ENCODE results near the gene PLEKHH1. TPM values are rescaled to one million over a fixed set of nuclear protein-coding genes. Genes with fewer than 3 reads are reported as not detected.
"Not testable (repeated sequence)": the region's sequence is repeated elsewhere in the genome, so short reads cannot be mapped to it uniquely, and the experiment has no call there.

PLEKHH1 gene
- total RNA-seq, 4 donors from 2014 or later: 71.1 to 123 (median 79.7) TPM

DNA sequence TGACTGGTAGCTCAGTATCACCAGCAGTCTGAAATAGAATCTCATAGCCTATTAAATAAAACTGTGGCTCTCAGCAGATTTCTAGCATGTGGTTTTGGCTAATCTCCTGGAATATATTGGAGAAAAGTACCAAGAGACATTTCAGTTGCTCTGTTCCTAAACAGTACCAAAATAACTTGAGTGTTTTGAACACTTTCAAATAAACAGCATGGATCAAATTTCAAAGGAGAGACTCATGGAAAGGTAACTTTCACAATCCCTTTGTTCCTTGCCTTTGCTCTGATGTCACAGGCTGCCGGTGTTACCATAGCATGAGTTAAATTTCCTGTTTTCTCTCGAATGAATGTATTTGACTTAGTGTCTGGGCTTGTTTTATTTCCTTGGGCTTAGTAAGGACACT lies 90.0 kb downstream of the PLEKHH1 start:
- WGBS, 2 donors (ENCODE audit: low coverage in 1 of 2): 31 to 38% methylated on average over 2 of the region's 2 CpGs
- TF ChIP-seq EP300 (IDR thresholded peaks at IDR 0.05; ENCODE audit: low read depth): no peak
- TF ChIP-seq POLR2AphosphoS5 (IDR thresholded peaks at IDR 0.05): no peak
- no peak for TF ChIP-seq POLR2A (IDR thresholded peaks at IDR 0.05)
- TF ChIP-seq, protein P1, sequence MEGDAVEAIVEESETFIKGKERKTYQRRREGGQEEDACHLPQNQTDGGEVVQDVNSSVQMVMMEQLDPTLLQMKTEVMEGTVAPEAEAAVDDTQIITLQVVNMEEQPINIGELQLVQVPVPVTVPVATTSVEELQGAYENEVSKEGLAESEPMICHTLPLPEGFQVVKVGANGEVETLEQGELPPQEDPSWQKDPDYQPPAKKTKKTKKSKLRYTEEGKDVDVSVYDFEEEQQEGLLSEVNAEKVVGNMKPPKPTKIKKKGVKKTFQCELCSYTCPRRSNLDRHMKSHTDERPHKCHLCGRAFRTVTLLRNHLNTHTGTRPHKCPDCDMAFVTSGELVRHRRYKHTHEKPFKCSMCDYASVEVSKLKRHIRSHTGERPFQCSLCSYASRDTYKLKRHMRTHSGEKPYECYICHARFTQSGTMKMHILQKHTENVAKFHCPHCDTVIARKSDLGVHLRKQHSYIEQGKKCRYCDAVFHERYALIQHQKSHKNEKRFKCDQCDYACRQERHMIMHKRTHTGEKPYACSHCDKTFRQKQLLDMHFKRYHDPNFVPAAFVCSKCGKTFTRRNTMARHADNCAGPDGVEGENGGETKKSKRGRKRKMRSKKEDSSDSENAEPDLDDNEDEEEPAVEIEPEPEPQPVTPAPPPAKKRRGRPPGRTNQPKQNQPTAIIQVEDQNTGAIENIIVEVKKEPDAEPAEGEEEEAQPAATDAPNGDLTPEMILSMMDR (IDR thresholded peaks at IDR 0.05): no peak
- peaks cover 5 to 28% (median 18%) of the 10 kb centered on the region in 4 donors for H3K4me1 ChIP-seq
- peak overlapping the region; percentile 56 to 78 (median 66) for H3K27ac ChIP-seq
- in situ Hi-C loops (cut with MboI; ENCODE audit: low pct_ligation_motif_present in 1 of 4, low pct_unique_long_range_greater_than_20kb in 1 of 4, low sequenced_read_pairs in 3 of 4) (loop anchor here in 2 of 4 donors (10.0 to 25.0 kb wide), 2 partner anchors 52 to 89 kb away; partner anchors contain the start of genes RDH12 (in 1 of the 2) and VTI1B (in 1 of the 2)), intact Hi-C loops (cut with DNase I; ENCODE audit: low total_unique reads) (no loop called here)
- H3K4me3 ChIP-seq: no peak overlapping the region
- no peaks in the 10 kb centered on the region for H3K27me3 ChIP-seq
- no peaks in the 10 kb centered on the region for H3K9me3 ChIP-seq
- DNase-seq: no peak
- no peaks in the 10 kb centered on the region for H3K36me3 ChIP-seq

DNA sequence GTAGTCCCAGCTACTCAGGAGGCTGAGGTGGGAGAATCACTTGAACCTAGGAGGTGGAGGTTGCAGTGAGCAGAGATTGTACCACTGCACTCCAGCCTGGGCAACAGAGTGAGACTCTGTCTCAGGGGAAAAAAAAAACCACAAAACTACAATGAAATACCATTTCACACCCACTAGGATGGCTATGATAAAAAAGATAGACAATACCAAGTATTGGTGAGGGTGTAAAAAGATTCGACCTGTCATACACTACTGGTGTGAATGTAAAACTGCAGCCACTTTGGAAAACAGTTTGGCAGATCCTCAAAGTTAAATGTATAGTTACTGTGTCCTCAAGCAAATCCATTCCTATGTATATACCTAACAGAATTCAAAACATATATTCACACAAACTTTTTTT lies 93.0 kb downstream of the PLEKHH1 start:
- H3K27ac ChIP-seq; H3K36me3 ChIP-seq; H3K9me3 ChIP-seq; H3K4me3 ChIP-seq; intact Hi-C loops (cut with DNase I; ENCODE audit: low total_unique reads); DNase-seq; H3K27me3 ChIP-seq: not testable (repeated sequence)
- peaks cover 0 to 11% (median 4%) of the 10 kb centered on the region in 4 donors for H3K4me1 ChIP-seq
- 67 to 77% methylated on average over 1 of the region's 1 CpG for WGBS, 2 donors (ENCODE audit: low coverage in 1 of 2)
- in situ Hi-C loops (cut with MboI; ENCODE audit: low pct_ligation_motif_present in 1 of 4, low pct_unique_long_range_greater_than_20kb in 1 of 4, low sequenced_read_pairs in 3 of 4): loop anchor here in 1 of 4 donors (10.0 kb wide), 1 partner anchor 49 kb away; the partner anchor contains the start of gene VTI1B

DNA sequence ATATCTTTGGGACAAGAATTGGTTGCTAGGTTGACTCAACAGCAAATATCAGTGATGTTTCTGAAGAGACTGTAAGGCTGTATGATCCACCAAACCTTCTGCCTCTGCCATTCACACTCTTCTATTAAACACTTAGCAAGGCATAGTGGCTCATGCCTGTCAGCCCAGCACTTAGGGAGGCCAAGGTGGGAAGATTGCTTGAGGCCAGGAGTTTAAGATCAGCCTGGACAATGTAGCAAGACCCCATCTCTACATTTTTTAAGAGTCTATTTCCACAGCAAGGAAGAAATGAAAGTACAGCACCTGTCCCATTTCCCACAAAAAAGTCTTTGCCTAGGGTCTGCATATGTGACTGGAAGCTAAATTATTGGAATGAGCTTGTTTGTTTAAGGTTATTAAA lies 94.4 kb downstream of the PLEKHH1 start:
- Histone ChIP-seq H3K27me3 (no peaks in the 10 kb centered on the region), H3K4me3 (no peak overlapping the region), H3K4me1 (peaks cover 0 to 9% (median 4%) of the 10 kb centered on the region in 4 donors), H3K36me3 (no peaks in the 10 kb centered on the region), H3K27ac (no peak overlapping the region), H3K9me3 (no peaks in the 10 kb centered on the region)
- DNase-seq: no peak
- no peak for TF ChIP-seq EP300 (IDR thresholded peaks at IDR 0.05; ENCODE audit: low read depth)
- no peak for TF ChIP-seq POLR2A (IDR thresholded peaks at IDR 0.05)
- TF ChIP-seq POLR2AphosphoS5 (IDR thresholded peaks at IDR 0.05): no peak
- TF ChIP-seq, protein P1 (IDR thresholded peaks at IDR 0.05): no peak
- in situ Hi-C loops (cut with MboI; ENCODE audit: low pct_ligation_motif_present in 1 of 4, low pct_unique_long_range_greater_than_20kb in 1 of 4, low sequenced_read_pairs in 3 of 4) (loop anchor here in 1 of 4 donors (10.0 kb wide), 1 partner anchor 47 kb away; the partner anchor contains the start of gene VTI1B), intact Hi-C loops (cut with DNase I; ENCODE audit: low total_unique reads) (no loop called here)

DNA sequence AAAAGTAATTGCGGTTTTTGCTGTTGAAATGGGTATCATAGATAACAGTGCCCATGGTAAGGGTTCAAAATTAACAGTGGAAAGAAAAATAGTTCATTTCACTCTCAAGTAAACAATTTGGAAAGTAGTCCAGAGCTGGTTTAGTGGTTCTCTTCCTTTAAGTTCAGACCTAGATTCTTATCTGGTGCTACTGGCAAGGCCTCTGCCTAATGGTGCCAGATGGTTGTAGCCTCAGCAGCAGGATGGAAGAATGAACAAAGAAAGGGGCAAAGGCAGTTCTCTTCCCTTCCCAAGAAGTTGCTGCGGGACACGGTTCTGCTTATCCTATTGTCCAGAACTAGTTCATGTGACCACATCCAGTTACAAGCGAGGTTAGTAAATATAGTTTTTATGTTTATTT lies 97.1 kb downstream of the PLEKHH1 start:
- Histone ChIP-seq H3K27ac (no peak overlapping the region), H3K36me3 (no peaks in the 10 kb centered on the region), H3K4me1 (peaks cover 0 to 2% (median 0%) of the 10 kb centered on the region in 4 donors), H3K4me3 (no peak overlapping the region), H3K9me3 (no peaks in the 10 kb centered on the region), H3K27me3 (no peaks in the 10 kb centered on the region)
- WGBS, 2 donors (ENCODE audit: low coverage in 1 of 2): 97% methylated on average over 4 of the region's 4 CpGs
- no peak for DNase-seq
- intact Hi-C loops (cut with DNase I; ENCODE audit: low total_unique reads) (no loop called here), in situ Hi-C loops (cut with MboI; ENCODE audit: low pct_ligation_motif_present in 1 of 4, low pct_unique_long_range_greater_than_20kb in 1 of 4, low sequenced_read_pairs in 3 of 4) (no loop called here)
- no peak for TF ChIP-seq POLR2AphosphoS5 (IDR thresholded peaks at IDR 0.05)
- no peak for TF ChIP-seq POLR2A (IDR thresholded peaks at IDR 0.05)
- TF ChIP-seq, protein P1 (IDR thresholded peaks at IDR 0.05): no peak
- TF ChIP-seq EP300 (IDR thresholded peaks at IDR 0.05; ENCODE audit: low read depth): no peak

DNA sequence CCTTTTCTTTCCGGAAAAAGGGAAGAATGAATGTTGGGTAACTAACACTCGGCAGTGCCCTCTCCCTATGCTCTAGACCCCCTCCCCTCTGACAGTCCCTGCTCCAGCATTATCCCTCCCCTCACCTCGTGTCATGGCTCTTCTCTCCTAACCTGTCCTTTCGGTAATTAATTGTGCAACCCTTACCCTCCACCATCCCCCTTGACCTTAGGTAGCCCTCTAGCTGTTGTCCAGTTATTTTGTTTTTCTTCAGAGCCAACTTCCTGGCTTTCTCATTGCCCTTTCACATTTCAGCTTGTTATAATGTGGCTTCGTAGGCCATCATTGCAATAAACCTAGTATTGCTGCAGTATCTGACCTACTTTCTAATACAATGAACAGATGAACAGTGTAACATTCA lies 97.8 kb downstream of the PLEKHH1 start:
- 74 to 77% methylated on average over 3 to 5 of the region's 5 CpGs for WGBS, 2 donors (ENCODE audit: low coverage in 1 of 2)
- Histone ChIP-seq H3K27ac (no peak overlapping the region), H3K27me3 (no peaks in the 10 kb centered on the region), H3K9me3 (no peaks in the 10 kb centered on the region), H3K4me1 (peaks cover 0 to 2% (median 0%) of the 10 kb centered on the region in 4 donors), H3K36me3 (no peaks in the 10 kb centered on the region), H3K4me3 (no peak overlapping the region)
- DNase-seq: no peak
- intact Hi-C loops (cut with DNase I; ENCODE audit: low total_unique reads) (no loop called here), in situ Hi-C loops (cut with MboI; ENCODE audit: low pct_ligation_motif_present in 1 of 4, low pct_unique_long_range_greater_than_20kb in 1 of 4, low sequenced_read_pairs in 3 of 4) (no loop called here)
- TF ChIP-seq POLR2AphosphoS5 (IDR thresholded peaks at IDR 0.05) (no peak), POLR2A (IDR thresholded peaks at IDR 0.05) (no peak), EP300 (IDR thresholded peaks at IDR 0.05; ENCODE audit: low read depth) (no peak)
- TF ChIP-seq, protein P1 (IDR thresholded peaks at IDR 0.05): no peak

Data from transverse colon (tissue), 4 donors.